ENCODE results near the gene DENND5A. TPM values are rescaled to one million over a fixed set of nuclear protein-coding genes. Genes with fewer than 3 reads are reported as not detected.

The DENND5A gene
- total RNA-seq, 6 experiments from 2014 or later = 14.4 to 38.7 (median 20.4) TPM

GRCh38 chr11:9091044-9091922 is 173.9 kb downstream of the DENND5A start, which contains the start of gene SCUBE2:
Gene SCUBE2, minus strand, starts transcription at chr11:9091599. Its CDS starts 71 bp downstream, at chr11:9091528.
- intact Hi-C loops (cut with DNase I) = no loop called here
- ATAC-seq (peak in 1 of 4 donors; percentile 25), DNase-seq (no peak)
- Histone ChIP-seq H3K4me3 (peak within 1 kb of the TSS; percentile 11 to 40 (median 18)), H3K36me3 (no peaks in the 10 kb centered on the region), H3K27ac (no peak within 1 kb of the TSS), H3K9me3 (no peaks in the 10 kb centered on the region), H3K27me3 (peaks cover 0 to 5% of the 10 kb centered on the region in 2 donors), H3K4me1 (peaks cover 0 to 3% (median 0%) of the 10 kb centered on the region in 4 donors)
- no peak for TF ChIP-seq POLR2A (IDR thresholded peaks at IDR 0.05)
- no peak for TF ChIP-seq CTCF (IDR thresholded peaks at IDR 0.05)
- no CpG with 5 or more reads among the region's 113 CpGs for WGBS (ENCODE audit: insufficient coverage, low coverage, low lambda C conversion rate, missing lambda C conversion rate)

- Histone ChIP-seq H3K4me3 (peak overlapping the region; percentile 11 to 40 (median 18)), H3K36me3 (no peaks in the 10 kb centered on the region), H3K27ac (no peak overlapping the region), H3K27me3 (peaks cover 0 to 5% of the 10 kb centered on the region in 2 donors), H3K4me1 (peaks cover 0 to 3% (median 0%) of the 10 kb centered on the region in 4 donors), H3K9me3 (no peaks in the 10 kb centered on the region)
- ATAC-seq (no peak), DNase-seq (no peak)
- TF ChIP-seq CTCF (IDR thresholded peaks at IDR 0.05) = no peak
- no peak for TF ChIP-seq POLR2A (IDR thresholded peaks at IDR 0.05)
- intact Hi-C loops (cut with DNase I) = no loop called here
- WGBS (ENCODE audit: insufficient coverage, low coverage, low lambda C conversion rate, missing lambda C conversion rate) = 47% methylated on average over 12 of the region's 20 CpGs
These were observed 174.6 kb downstream of the DENND5A start for GRCh38 chr11:9090488-9091043.

GRCh38 chr11:9089636-9090035 is 175.5 kb downstream of the DENND5A start:
- TF ChIP-seq CTCF (IDR thresholded peaks at IDR 0.05) = no peak
- H3K9me3 ChIP-seq = no peaks in the 10 kb centered on the region
- ATAC-seq (no peak), DNase-seq (no peak)
- H3K4me3 ChIP-seq = no peak overlapping the region
- peaks cover 0 to 3% (median 0%) of the 10 kb centered on the region in 4 donors for H3K4me1 ChIP-seq
- WGBS (ENCODE audit: insufficient coverage, low coverage, low lambda C conversion rate, missing lambda C conversion rate) = 60% methylated on average over 2 of the region's 6 CpGs
- H3K36me3 ChIP-seq = no peaks in the 10 kb centered on the region
- H3K27ac ChIP-seq = no peak overlapping the region
- H3K27me3 ChIP-seq = peaks cover 0 to 5% of the 10 kb centered on the region in 2 donors
- intact Hi-C loops (cut with DNase I) = no loop called here

- H3K36me3 ChIP-seq = no peaks in the 10 kb centered on the region
- no peak overlapping the region for H3K27ac ChIP-seq
- H3K4me3 ChIP-seq = no peak overlapping the region
- DNase-seq (no peak), ATAC-seq (peak in 3 of 4 donors; percentile 22 to 50 (median 27))
- no peak for TF ChIP-seq POLR2A (IDR thresholded peaks at IDR 0.05)
- no peak for TF ChIP-seq CTCF (IDR thresholded peaks at IDR 0.05)
- H3K4me1 ChIP-seq = peaks cover 0 to 3% (median 0%) of the 10 kb centered on the region in 4 donors
- 55% methylated on average over 2 of the region's 3 CpGs for WGBS (ENCODE audit: insufficient coverage, low coverage, low lambda C conversion rate, missing lambda C conversion rate)
- intact Hi-C loops (cut with DNase I) = no loop called here
- H3K9me3 ChIP-seq = no peaks in the 10 kb centered on the region
- peaks cover 0 to 5% of the 10 kb centered on the region in 2 donors for H3K27me3 ChIP-seq
These were observed 176.1 kb downstream of the DENND5A start for GRCh38 chr11:9089061-9089460.

Small RNA genes within 50 kb of the gene (microRNA-seq; reads per million reads assigned to microRNA genes)
- 0 reads per million in 2 donors for gene MIR5691

Small RNA genes within 50 kb of the gene (small RNA-seq; reads per million reads assigned to genes)
- gene MIR5691 (0 reads per million in 2 experiments), gene RF00017 (0 reads per million in 2 experiments)

Other genes starting within 250 kb of the DENND5A start
- gene SCUBE2, start 173.8 kb downstream of the DENND5A start, total RNA-seq = 1 to 10 TPM in 1 of 6 experiments, under 1 TPM in 5; 0.19 to 1.1 (median 0.32) TPM
- gene TMEM41B, start 49.2 kb upstream of the DENND5A start, total RNA-seq = 10 to 100 TPM; 14.4 to 30.0 (median 23.2) TPM
- 10 to 100 TPM; 33.2 to 53.6 (median 45.0) TPM for gene IPO7, start 119.3 kb upstream of the DENND5A start, total RNA-seq
- gene ZNF143, start 195.7 kb upstream of the DENND5A start, total RNA-seq = 10 to 100 TPM in 2 of 6 experiments, 1 to 10 TPM in 4; 5.8 to 16.0 (median 9.5) TPM

Data from right lobe of liver (tissue), 6 donors.